Hepatocyte (in vitro differentiated cells): ENCODE measurements around the gene PARP12. TPM values are rescaled to one million over a fixed set of nuclear protein-coding genes. Genes with fewer than 3 reads are reported as not detected.

Experiments
- DNase-seq: peaks from one replicate; pipeline ENCODE4 v3.0.0-alpha.2; 2016; ENCODE audit warnings: low spot score
- H2AFZ ChIP-seq: fragments of 200-600 bp; sonication (generic); 2 replicates; pipeline ENCODE4 v1.6.0; 2016; ENCODE audit warnings: antibody characterized with exemption, mild to moderate bottlenecking
- H3K27ac ChIP-seq: fragments of 200-600 bp; sonication (generic); 2 replicates; pipeline ENCODE4 v1.5.1; 2016; ENCODE audit warnings: mild to moderate bottlenecking
- H3K27me3 ChIP-seq: fragments of 200-600 bp; sonication (generic); 2 replicates; pipeline ENCODE4 v1.6.1; 2016
- H3K36me3 ChIP-seq: fragments of 200-600 bp; sonication (generic); replicated peaks from 2 replicates; pipeline ENCODE4 v1.5.1; 2016; ENCODE audit warnings: low read depth; ENCODE audit not compliant: insufficient read depth
- H3K4me1 ChIP-seq: fragments of 200-600 bp; sonication (generic); 2 replicates; pipeline ENCODE4 v1.5.1; 2016; ENCODE audit warnings: mild to moderate bottlenecking, moderate library complexity; ENCODE audit not compliant: insufficient read depth
- H3K4me2 ChIP-seq: fragments of 200-600 bp; sonication (generic); 2 replicates; pipeline ENCODE4 v1.6.0; 2016
- H3K4me3 ChIP-seq: fragments of 200-600 bp; sonication (generic); 2 replicates; pipeline ENCODE4 v1.5.1; 2016; ENCODE audit warnings: mild to moderate bottlenecking
- H3K79me2 ChIP-seq: fragments of 200-600 bp; sonication (generic); 2 replicates; pipeline ENCODE4 v1.6.0; 2017; ENCODE audit warnings: mild to moderate bottlenecking
- H3K9me2 ChIP-seq: fragments of 200-600 bp; sonication (generic); replicated peaks from 2 replicates; pipeline ENCODE4 v1.6.0; 2017; ENCODE audit warnings: mild to moderate bottlenecking; ENCODE audit not compliant: insufficient read depth
- H3K9me3 ChIP-seq: fragments of 200-600 bp; sonication (generic); 2 replicates; pipeline ENCODE4 v1.5.1; 2016; ENCODE audit warnings: low read depth, mild to moderate bottlenecking
- H4K20me1 ChIP-seq: fragments of 200-600 bp; sonication (generic); 2 replicates; pipeline ENCODE4 v1.6.0; 2016; ENCODE audit warnings: mild to moderate bottlenecking; ENCODE audit not compliant: insufficient read depth, poor library complexity, severe bottlenecking
- EZH2 ChIP-seq: fragments of 200-600 bp; sonication (generic); IDR thresholded peaks from 2 replicates; pipeline ENCODE4 v1.6.1; 2016; ENCODE audit warnings: antibody characterized with exemption, mild to moderate bottlenecking, borderline replicate concordance
- EZH2phosphoT487 ChIP-seq: fragments of 200-600 bp; sonication (generic); IDR thresholded peaks from one replicate; pipeline ENCODE4 v1.6.1; 2018; ENCODE audit warnings: antibody characterized with exemption, mild to moderate bottlenecking, low read depth, moderate library complexity; ENCODE audit not compliant: unreplicated experiment, severe bottlenecking
- WGBS: methylation state at CpG from one replicate; pipeline ENCODE4 v1.1.6; 2016; ENCODE audit warnings: low lambda C conversion rate; ENCODE audit errors: missing lambda C conversion rate; 5-methylcytosine and 5-hydroxymethylcytosine counted together
- polyA plus RNA-seq: library from polyadenylated mRNA; unstranded; fragments of >200 nt; fragmentation: Nextera tagmentation; extraction: Ambion mirVana; gene quantifications from 2 replicates; pipeline ENCODE4 v1.2.1, GENCODE V29; 2016
- total RNA-seq: library from RNA; depleted of rRNA; stranded (reverse); fragments of >200 nt; gene quantifications from 2 replicates; pipeline ENCODE4 v1.2.3, GENCODE V29; 2014
- TF ChIP-seq, protein P1 (sequence below): fragments of 200-600 bp; sonication (generic); IDR thresholded peaks from 2 replicates; pipeline ENCODE4 v1.5.1; 2016; ENCODE audit warnings: antibody characterized with exemption, mild to moderate bottlenecking; ENCODE audit not compliant: poor library complexity

PARP12 gene
- total and polyA plus RNA-seq, 2 experiments from 2014 or later: 11.2 to 14.0 TPM

DNA sequence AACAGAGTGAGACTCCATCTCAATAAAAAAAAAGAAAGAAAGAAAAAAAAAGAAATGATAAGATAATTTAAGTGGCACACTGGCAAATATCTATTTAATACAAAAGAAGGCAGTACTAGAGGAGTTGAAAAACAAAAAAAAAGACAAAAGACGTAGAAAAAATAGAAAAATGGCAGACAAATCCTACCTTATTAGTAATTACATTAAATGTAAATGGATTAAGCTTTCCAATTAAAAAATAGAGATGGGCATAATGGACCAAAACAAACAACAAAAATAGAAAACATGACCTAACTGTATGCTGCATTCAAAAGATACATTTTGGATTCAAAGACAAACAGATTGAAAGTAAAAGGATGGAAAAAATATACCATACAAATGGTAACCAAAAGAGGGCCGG, 5.3 kb upstream of the PARP12 start:
- no peaks in the 10 kb centered on the region for H3K79me2 ChIP-seq
- no peaks in the 10 kb centered on the region for H3K9me3 ChIP-seq
- no peak overlapping the region for H3K4me3 ChIP-seq
- no peaks in the 10 kb centered on the region for H3K4me1 ChIP-seq
- H3K36me3 ChIP-seq: no peaks in the 10 kb centered on the region
- no peak overlapping the region for H3K4me2 ChIP-seq
- H2AFZ ChIP-seq: no peak overlapping the region
- H3K9me2 ChIP-seq: no peaks in the 10 kb centered on the region
- H3K27me3 ChIP-seq: no peaks in the 10 kb centered on the region
- no peak overlapping the region for H3K27ac ChIP-seq
- no peaks in the 10 kb centered on the region for H4K20me1 ChIP-seq
- DNase-seq: no peak
- 66% methylated on average over 2 of the region's 2 CpGs for WGBS
- TF ChIP-seq EZH2 (no peak), EZH2phosphoT487 (no peak)
- TF ChIP-seq, protein P1, sequence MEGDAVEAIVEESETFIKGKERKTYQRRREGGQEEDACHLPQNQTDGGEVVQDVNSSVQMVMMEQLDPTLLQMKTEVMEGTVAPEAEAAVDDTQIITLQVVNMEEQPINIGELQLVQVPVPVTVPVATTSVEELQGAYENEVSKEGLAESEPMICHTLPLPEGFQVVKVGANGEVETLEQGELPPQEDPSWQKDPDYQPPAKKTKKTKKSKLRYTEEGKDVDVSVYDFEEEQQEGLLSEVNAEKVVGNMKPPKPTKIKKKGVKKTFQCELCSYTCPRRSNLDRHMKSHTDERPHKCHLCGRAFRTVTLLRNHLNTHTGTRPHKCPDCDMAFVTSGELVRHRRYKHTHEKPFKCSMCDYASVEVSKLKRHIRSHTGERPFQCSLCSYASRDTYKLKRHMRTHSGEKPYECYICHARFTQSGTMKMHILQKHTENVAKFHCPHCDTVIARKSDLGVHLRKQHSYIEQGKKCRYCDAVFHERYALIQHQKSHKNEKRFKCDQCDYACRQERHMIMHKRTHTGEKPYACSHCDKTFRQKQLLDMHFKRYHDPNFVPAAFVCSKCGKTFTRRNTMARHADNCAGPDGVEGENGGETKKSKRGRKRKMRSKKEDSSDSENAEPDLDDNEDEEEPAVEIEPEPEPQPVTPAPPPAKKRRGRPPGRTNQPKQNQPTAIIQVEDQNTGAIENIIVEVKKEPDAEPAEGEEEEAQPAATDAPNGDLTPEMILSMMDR: no peak

GRCh38 chr7:140067052-140067451, 4.3 kb upstream of the PARP12 start:
- no peak for DNase-seq
- H4K20me1 ChIP-seq: no peaks in the 10 kb centered on the region
- no peak overlapping the region for H3K27ac ChIP-seq
- no peak overlapping the region for H3K4me2 ChIP-seq
- H3K9me3 ChIP-seq: no peaks in the 10 kb centered on the region
- no peaks in the 10 kb centered on the region for H3K27me3 ChIP-seq
- H2AFZ ChIP-seq: no peak overlapping the region
- 46% methylated on average over 2 of the region's 2 CpGs for WGBS
- no peak overlapping the region for H3K4me3 ChIP-seq
- H3K4me1 ChIP-seq: peaks cover 2% of the 10 kb centered on the region
- no peaks in the 10 kb centered on the region for H3K79me2 ChIP-seq
- TF ChIP-seq, protein P1: no peak
- no peak for TF ChIP-seq EZH2phosphoT487
- TF ChIP-seq EZH2: no peak
- no peaks in the 10 kb centered on the region for H3K36me3 ChIP-seq
- H3K9me2 ChIP-seq: no peaks in the 10 kb centered on the region

- Histone ChIP-seq H3K27me3 (no peaks in the 10 kb centered on the region), H4K20me1 (no peaks in the 10 kb centered on the region), H2AFZ (peak overlapping the region; percentile 88), H3K4me3 (peak overlapping the region; percentile 79), H3K27ac (peak overlapping the region; percentile 97), H3K79me2 (peaks cover 24% of the 10 kb centered on the region), H3K9me2 (no peaks in the 10 kb centered on the region), H3K9me3 (no peaks in the 10 kb centered on the region), H3K36me3 (no peaks in the 10 kb centered on the region), H3K4me1 (peaks cover 25% of the 10 kb centered on the region), H3K4me2 (peak overlapping the region; percentile 97)
- no peak for TF ChIP-seq EZH2
- TF ChIP-seq EZH2phosphoT487: no peak
- TF ChIP-seq, protein P1: no peak
- DNase-seq: peak; percentile 41
- WGBS: 11% methylated on average over 26 of the region's 32 CpGs
These were observed 628 bp downstream of the PARP12 start for GRCh38 chr7:140062118-140062527.

DNA sequence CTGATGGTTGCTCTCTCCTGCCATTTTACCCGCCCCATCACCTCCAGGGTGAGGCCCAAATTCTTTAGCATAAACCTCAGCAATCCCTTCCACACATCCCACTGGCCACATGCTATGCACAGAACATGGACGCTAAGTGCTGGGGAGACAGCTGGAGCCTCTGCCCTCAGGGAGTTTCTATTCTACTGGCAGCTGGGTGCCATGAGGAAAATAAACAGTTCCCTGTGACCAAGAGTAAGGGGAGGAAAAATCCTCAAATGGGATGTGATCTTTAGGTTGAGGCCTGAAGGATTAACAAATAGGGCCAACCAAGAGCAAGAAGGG, 1.2 kb downstream of the PARP12 start:
- Histone ChIP-seq H3K79me2 (peaks cover 25% of the 10 kb centered on the region), H3K4me3 (no peak overlapping the region), H3K36me3 (no peaks in the 10 kb centered on the region), H3K9me2 (no peaks in the 10 kb centered on the region), H4K20me1 (no peaks in the 10 kb centered on the region), H3K27ac (no peak overlapping the region), H3K4me1 (peaks cover 25% of the 10 kb centered on the region), H3K27me3 (no peaks in the 10 kb centered on the region), H3K9me3 (no peaks in the 10 kb centered on the region), H3K4me2 (peak overlapping the region; percentile 97), H2AFZ (no peak overlapping the region)
- TF ChIP-seq EZH2phosphoT487 (no peak), EZH2 (no peak)
- TF ChIP-seq, protein P1: no peak
- WGBS: 91% methylated on average over 2 of the region's 2 CpGs
- no peak for DNase-seq
